GM12878 (cell line): ENCODE results near the gene AP1AR. TPM values are rescaled to one million over a fixed set of nuclear protein-coding genes. Genes with fewer than 3 reads are reported as not detected.

ENCODE experiments used
- ATAC-seq: fragments of 200-7000 bp; cut with Tn5 transposase; 3 replicates; pipeline ENCODE4 v1.9.1; 2020; ENCODE audit warnings: mild to moderate bottlenecking, moderate library complexity
- BruUV-seq: library from RNA; stranded (reverse); fragments of 400-500 nt; replicated peaks from 2 replicates; lab custom pipeline; 2021; lab: Mats Ljungman, UMichigan
- CTCF ChIA-PET: fragments of 300-600 bp; sonication (Branson Sonifier 250); formaldehyde crosslinking; extraction: SDS; loops from one replicate; lab custom pipeline; 2021; ENCODE audit warnings: inconsistent platforms; lab: Yijun Ruan, JAX
- POLR2A ChIA-PET: fragments of 350-600 bp; formaldehyde crosslinking; extraction: SDS; loops from one replicate; lab custom pipeline; 2021; ENCODE audit warnings: inconsistent platforms; lab: Charles Lee
- RAD21 ChIA-PET: fragments of 300-600 bp; sonication (Branson Sonifier 250); formaldehyde crosslinking; loops from one replicate; lab custom pipeline; 2023; ENCODE audit warnings: antibody characterized with exemption; ENCODE audit not compliant: unreplicated experiment; lab: Charles Lee
- SMC1A ChIA-PET: fragments of 300-600 bp; sonication (Branson Sonifier 250); formaldehyde crosslinking; loops from one replicate; lab custom pipeline; 2023; ENCODE audit not compliant: unreplicated experiment, uncharacterized antibody; lab: Charles Lee
- DNase-seq: peaks from one replicate; pipeline ENCODE4 v3.0.0-alpha.2; 2011; ENCODE audit warnings: low read depth, low spot score
- FAIRE-seq: peaks from 3 replicates; lab custom pipeline; 2011; peaks lifted over from hg19 to GRCh38; lab: Jason Lieb, UNC
- H2AFZ ChIP-seq: 2 replicates; pipeline ENCODE4 v1.6.0; 2011; ENCODE audit warnings: low read depth, low read length, control low read depth; ENCODE audit not compliant: control insufficient read depth
- H3K27ac ChIP-seq: 2 replicates; pipeline ENCODE4 v1.5.1; 2011; ENCODE audit warnings: control low read depth; ENCODE audit not compliant: control insufficient read depth, insufficient read depth
- H3K27me3 ChIP-seq, 2 experiments: replicated peaks in 1 of 2; 2 replicates each; pipeline versions ENCODE4 v1.6.0 to v1.6.1; 2011; ENCODE audit warnings: low read length in 1 of 2; ENCODE audit not compliant: control insufficient read depth in 2 of 2, insufficient read depth in 2 of 2
- H3K36me3 ChIP-seq, 2 experiments: 2 replicates each; pipeline ENCODE4 v1.5.1; 2011; ENCODE audit warnings: low read length in 1 of 2; ENCODE audit not compliant: control insufficient read depth in 2 of 2, insufficient read depth in 2 of 2
- H3K4me1 ChIP-seq: 2 replicates; pipeline ENCODE4 v1.6.1; 2011; ENCODE audit warnings: mild to moderate bottlenecking, low read length, moderate library complexity, mixed read lengths; ENCODE audit not compliant: control insufficient read depth, insufficient read depth
- H3K4me2 ChIP-seq: 2 replicates; pipeline ENCODE4 v1.6.0; 2011; ENCODE audit warnings: control low read depth; ENCODE audit not compliant: control insufficient read depth, insufficient read depth
- H3K4me3 ChIP-seq: fragments of 200-600 bp; sonication (generic); 2 replicates; pipeline ENCODE4 v1.5.1; 2016
- H3K79me2 ChIP-seq: 2 replicates; pipeline ENCODE4 v1.6.0; 2011; ENCODE audit warnings: low read length; ENCODE audit not compliant: control insufficient read depth, insufficient read depth
- H3K9ac ChIP-seq: 2 replicates; pipeline ENCODE4 v1.8.0; 2011; ENCODE audit warnings: low read length, control low read depth, mixed read lengths; ENCODE audit not compliant: control insufficient read depth, insufficient read depth
- H3K9me3 ChIP-seq: replicated peaks from 3 replicates; pipeline ENCODE4 v1.5.1; 2011; ENCODE audit warnings: mild to moderate bottlenecking, low read length; ENCODE audit not compliant: control insufficient read depth, insufficient read depth
- H4K20me1 ChIP-seq: 2 replicates; pipeline ENCODE4 v1.6.0; 2011; ENCODE audit not compliant: control insufficient read depth, insufficient read depth
- BHLHE40 ChIP-seq, 2 experiments: fragments of 450-650 bp in 1 of 2; IDR thresholded peaks; 2 replicates each; pipeline ENCODE4 v1.6.1; 2011 to 2017; ENCODE audit warnings: low read depth in 2 of 2, borderline replicate concordance in 1 of 2, improper control_type of control experiment in 1 of 2, low read length in 1 of 2, mild to moderate bottlenecking in 1 of 2
- BMI1 ChIP-seq: fragments of 450-650 bp; IDR thresholded peaks from 2 replicates; pipeline ENCODE4 v1.6.1; 2016; ENCODE audit warnings: mild to moderate bottlenecking, moderate library complexity, borderline replicate concordance
- CBX3 ChIP-seq: fragments of 200-600 bp; sonication (generic); IDR thresholded peaks from 2 replicates; pipeline ENCODE4 v1.6.1; 2016; ENCODE audit warnings: low read depth, borderline replicate concordance
- E4F1 ChIP-seq: fragments of 450-650 bp; IDR thresholded peaks from 2 replicates; pipeline ENCODE4 v1.6.1; 2018; ENCODE audit warnings: borderline replicate concordance, mild to moderate bottlenecking; ENCODE audit not compliant: partially characterized antibody
- GATAD2B ChIP-seq: fragments of 450-650 bp; conservative IDR thresholded peaks from 2 replicates; pipeline ENCODE4 v1.6.1; 2017; ENCODE audit warnings: low read depth, mild to moderate bottlenecking, moderate library complexity
- IKZF2 ChIP-seq, 2 experiments: fragments of 450-650 bp; IDR thresholded peaks; 2 replicates each; pipeline ENCODE4 v1.6.1; 2017; ENCODE audit warnings: mild to moderate bottlenecking in 2 of 2, moderate library complexity in 2 of 2
- MEF2A ChIP-seq: IDR thresholded peaks from 2 replicates; pipeline ENCODE4 v1.6.1; 2011; ENCODE audit warnings: low read depth, mild to moderate bottlenecking, low read length, moderate library complexity; ENCODE audit not compliant: insufficient read depth
- NFYB ChIP-seq: IDR thresholded peaks from 2 replicates; pipeline ENCODE4 v1.6.1; 2011; ENCODE audit warnings: low read depth, mild to moderate bottlenecking, low read length, improper control_type of control experiment, moderate library complexity; ENCODE audit not compliant: insufficient read depth
- NR2C1 ChIP-seq: fragments of 450-650 bp; IDR thresholded peaks from 2 replicates; pipeline ENCODE4 v1.6.1; 2017; ENCODE audit warnings: antibody characterized with exemption, mild to moderate bottlenecking, moderate library complexity
- POU2F2 ChIP-seq: IDR thresholded peaks from 3 replicates; pipeline ENCODE4 v1.6.1; 2011; ENCODE audit warnings: low read depth, mild to moderate bottlenecking, low read length, borderline replicate concordance
- RCOR1 ChIP-seq: conservative IDR thresholded peaks from 2 replicates; pipeline ENCODE4 v1.6.1; 2012; ENCODE audit warnings: low read depth, low read length, improper control_type of control experiment
- REST ChIP-seq: IDR thresholded peaks from 2 replicates; pipeline ENCODE4 v1.6.1; 2012; ENCODE audit warnings: mild to moderate bottlenecking, low read depth, low read length
- SMC3 ChIP-seq: IDR thresholded peaks from 2 replicates; pipeline ENCODE4 v1.6.1; 2011; ENCODE audit warnings: low read length, improper control_type of control experiment, borderline replicate concordance
- SRF ChIP-seq, 2 experiments: IDR thresholded peaks; 2 replicates each; pipeline ENCODE4 v1.6.1; 2011; ENCODE audit warnings: low read depth in 2 of 2, low read length in 2 of 2, mild to moderate bottlenecking in 1 of 2, moderate library complexity in 1 of 2
- ZNF217 ChIP-seq: fragments of 450-650 bp; IDR thresholded peaks from 2 replicates; pipeline ENCODE4 v1.6.1; 2017; ENCODE audit warnings: antibody characterized with exemption, mild to moderate bottlenecking
- ZNF274 ChIP-seq: IDR thresholded peaks from one replicate; pipeline ENCODE4 v1.8.0; 2011; ENCODE audit not compliant: insufficient read length, insufficient read depth
- WGBS: methylation state at CpG from one replicate; pipeline ENCODE4 v1.1.6; 2016; ENCODE audit warnings: low lambda C conversion rate; ENCODE audit not compliant: insufficient replicate concordance, insufficient coverage; ENCODE audit errors: missing lambda C conversion rate; 5-methylcytosine and 5-hydroxymethylcytosine counted together
- in situ Hi-C: fragments of 300-500 bp; cut with MboI; formaldehyde crosslinking; loops from 9 replicates; pipeline ENCODE4 v1.14.3; 2018; ENCODE audit warnings: mixed read lengths
- intact Hi-C: fragments of 100-400 bp; cut with micrococcal nuclease; formaldehyde crosslinking; loops from one replicate; pipeline ENCODE4 v1.14.2; 2022; ENCODE audit not compliant: unreplicated experiment
- polyA plus RNA-seq, 11 experiments: library from polyadenylated mRNA; depleted of rRNA in 4 of 11; unstranded in 6 of 11; stranded (reverse) in 5 of 11; fragments of >200 nt; fragmentation: Nextera tagmentation in 4 of 11; fragmentation: Illumina TruSeq in 1 of 11; extraction: Ambion mirVana in 4 of 11; extraction: Trizol in 1 of 11; gene quantifications; 1 replicate in 1 of 11; 2 replicates in 10 of 11; pipeline versions ENCODE4 v1.2.1 to v1.2.3, GENCODE V29; 2011 to 2016; ENCODE audit warnings: inconsistent platforms in 2 of 11, missing spikeins in 2 of 11, low read depth in 1 of 11
- total RNA-seq, 4 experiments: library from RNA; depleted of rRNA in 3 of 4; stranded (reverse); fragments of >200 nt in 3 of 4; fragmentation: Illumina TruSeq in 1 of 4; extraction: Trizol in 1 of 4; gene quantifications; 2 replicates each; pipeline versions ENCODE4 v1.2.1 to v1.2.3, GENCODE V29; 2013 to 2021

The AP1AR gene
- total and polyA plus RNA-seq, 10 of the 15 experiments (the other 5 are each of a cell fraction or from before 2014, with no cell fraction given) = 5.6 to 29.1 (median 16.3) TPM

- intact Hi-C loops = no loop called here
- peaks cover 100% of the 10 kb centered on the region for H3K79me2 ChIP-seq
- FAIRE-seq (peak; percentile 13), ATAC-seq (peak; percentile 65), DNase-seq (no peak)
- POLR2A ChIA-PET = interaction anchor here (0.6 to 6.9 kb wide), 13 partner anchors 10 to 237 kb away, joined by 3 to 55 read pairs (median 4); partner anchors contain the start of genes ALPK1 and NEUROG2
- peak overlapping the region; percentile 99 for H3K27ac ChIP-seq
- peaks cover 3% of the 10 kb centered on the region; the same call in 1 of the 2 replicates for H4K20me1 ChIP-seq
- no TSS peak for BruUV-seq
- H3K9me3 ChIP-seq = no peaks in the 10 kb centered on the region; the same call in 2 of the 3 replicates
- WGBS = 1% methylated on average over 10 of the region's 10 CpGs
- SMC1A ChIA-PET = interaction anchor here (0.7 to 22.9 kb wide), 16 partner anchors 8 to 262 kb away, joined by 3 to 247 read pairs (median 7); partner anchors contain the start of genes ALPK1 and NEUROG2
- no peak overlapping the region for H2AFZ ChIP-seq
- peak overlapping the region; percentile 80 for H3K4me3 ChIP-seq
- no peaks in the 10 kb centered on the region for H3K27me3 ChIP-seq
- RAD21 ChIA-PET = interaction anchor here (0.7 to 14.1 kb wide), 17 partner anchors 9 to 486 kb away, joined by 3 to 151 read pairs (median 5); partner anchors contain the start of genes ALPK1 and NEUROG2
- CTCF ChIA-PET = interaction anchor here (0.7 to 4.2 kb wide), 15 partner anchors 8 to 243 kb away, joined by 3 to 22 read pairs (median 4); partner anchors contain the start of gene NEUROG2
- H3K4me1 ChIP-seq = peaks cover 33% of the 10 kb centered on the region
- in situ Hi-C loops = no loop called here
- peak overlapping the region; percentile 92 for H3K4me2 ChIP-seq
- peak overlapping the region; percentile 77 for H3K9ac ChIP-seq
- H3K36me3 ChIP-seq = peaks cover 8 to 30% of the 10 kb centered on the region in 2 experiments
- no peak for TF ChIP-seq ZNF274
- 0 out of 3 replicates have a peak, but pooled peaks have one; percentile 53 for TF ChIP-seq POU2F2
- TF ChIP-seq E4F1 = no peak
- peak; percentile 44; the same call in 1 of the 2 replicates for TF ChIP-seq NFYB
- peak; percentile 37 for TF ChIP-seq BMI1
- TF ChIP-seq ZNF217 = peak; percentile 69; the same call in 1 of the 2 replicates
- 0 out of 2 replicates have a peak, but pooled peaks have one; percentile 16 for TF ChIP-seq GATAD2B
- TF ChIP-seq RCOR1 = no peak
- TF ChIP-seq MEF2A = peak; percentile 98
- TF ChIP-seq CBX3 = no peak
- no peak for TF ChIP-seq SMC3
- no peak; a peak in 1 of 4 replicates for TF ChIP-seq BHLHE40 (IDR thresholded peaks at IDR 0.05; ENCODE audit: borderline replicate concordance in 1 of 2, low read depth in 2 of 2, low read length in 1 of 2)
- TF ChIP-seq NR2C1 = no peak
- TF ChIP-seq SRF (IDR thresholded peaks at IDR 0.05; ENCODE audit: low read depth in 2 of 2, low read length in 2 of 2) = no peak
- TF ChIP-seq IKZF2 (IDR thresholded peaks at IDR 0.05) = peak; percentile 70 to 77
- TF ChIP-seq REST = no peak
Measured at GRCh38 chr4:112279025-112279881, 47.7 kb downstream of the AP1AR start.
